HEK293 (cell line): Measurements from ENCODE around the gene TMEM164.

Experiments used
- CTCF ChIA-PET: fragments of 350-600 bp; formaldehyde crosslinking; extraction: SDS; loops from one replicate; lab custom pipeline; 2021; ENCODE audit warnings: antibody characterized with exemption; lab: Yijun Ruan, JAX
- POLR2A ChIA-PET: fragments of 300-600 bp; formaldehyde crosslinking; extraction: SDS; loops from one replicate; lab custom pipeline; 2020; ENCODE audit warnings: antibody characterized with exemption, inconsistent platforms; lab: Yijun Ruan, JAX
- H3K27ac ChIP-seq: fragments of 200-500 bp; sonication (Bioruptor generic); 2 replicates; pipeline ENCODE4 v1.5.1; 2014; ENCODE audit warnings: low read depth, low read length, control low read depth, inconsistent platforms; ENCODE audit errors: extremely low read depth
- H3K36me3 ChIP-seq, 2 experiments: fragments of 200-500 bp in 1 of 2; sonication (Bioruptor generic) in 1 of 2; 1 replicate in 1 of 2; 2 replicates in 1 of 2; pipeline ENCODE4 v1.5.1; 2014 to 2017; ENCODE audit warnings: inconsistent platforms in 2 of 2, low read length in 2 of 2; ENCODE audit not compliant: control insufficient read depth in 2 of 2, insufficient read depth in 1 of 2
- H3K4me1 ChIP-seq: fragments of 200-500 bp; sonication (Bioruptor generic); 2 replicates; pipeline ENCODE4 v1.5.1; 2014; ENCODE audit warnings: mild to moderate bottlenecking, low read length, inconsistent platforms; ENCODE audit not compliant: control insufficient read depth, insufficient read depth
- H3K4me3 ChIP-seq: 2 replicates; pipeline ENCODE4 v1.5.1; 2011; ENCODE audit warnings: low read depth, mild to moderate bottlenecking, control low read depth, low read length, moderate library complexity
- H3K9me3 ChIP-seq: fragments of 200-500 bp; sonication (Bioruptor generic); 2 replicates; pipeline ENCODE4 v1.5.1; 2014; ENCODE audit warnings: low read depth, low read length, inconsistent platforms; ENCODE audit not compliant: control insufficient read depth, insufficient read depth
- GLI2 ChIP-seq: fragments of 450-650 bp; formaldehyde crosslinking; IDR thresholded peaks from 2 replicates; pipeline ENCODE4; 2017; ENCODE audit warnings: missing biosample characterization, missing genetic modification characterization, low read depth, borderline replicate concordance
- MEIS1 ChIP-seq: sonication (generic); formaldehyde crosslinking; IDR thresholded peaks from 2 replicates; pipeline ENCODE4 v1.8.1; 2022; ENCODE audit warnings: missing genetic modification reagents, mild to moderate bottlenecking, borderline replicate concordance
- TRIM28 ChIP-seq: IDR thresholded peaks from 2 replicates; pipeline ENCODE4 v1.6.1; 2011; ENCODE audit warnings: low read length, control low read depth, borderline replicate concordance
- ZBTB21 ChIP-seq: fragments of 450-650 bp; formaldehyde crosslinking; IDR thresholded peaks from 2 replicates; pipeline ENCODE4 v1.5.1; 2017; ENCODE audit warnings: missing biosample characterization, missing genetic modification characterization
- ZBTB8A ChIP-seq: fragments of 450-650 bp; formaldehyde crosslinking; IDR thresholded peaks from 2 replicates; pipeline ENCODE4 v1.5.1; 2016; ENCODE audit warnings: missing biosample characterization, missing genetic modification characterization
- ZNF114 ChIP-seq: fragments of 450-650 bp; formaldehyde crosslinking; IDR thresholded peaks from 2 replicates; pipeline ENCODE4 v1.5.0; 2017; ENCODE audit warnings: missing biosample characterization, missing genetic modification characterization
- ZNF140 ChIP-seq: fragments of 450-650 bp; formaldehyde crosslinking; IDR thresholded peaks from 2 replicates; pipeline ENCODE4 v1.5.1; 2016; ENCODE audit warnings: missing biosample characterization, missing genetic modification characterization
- ZNF221 ChIP-seq: fragments of 450-650 bp; formaldehyde crosslinking; IDR thresholded peaks from 2 replicates; pipeline ENCODE4 v1.5.1; 2017; ENCODE audit warnings: missing biosample characterization, missing genetic modification characterization, borderline replicate concordance
- ZNF266 ChIP-seq: fragments of 450-650 bp; formaldehyde crosslinking; IDR thresholded peaks from 2 replicates; pipeline ENCODE4 v1.5.1; 2016; ENCODE audit warnings: missing biosample characterization, missing genetic modification characterization, low read depth
- ZNF426 ChIP-seq: fragments of 450-650 bp; formaldehyde crosslinking; IDR thresholded peaks from 2 replicates; pipeline ENCODE4 v1.5.1; 2017; ENCODE audit warnings: missing biosample characterization, missing genetic modification characterization, mild to moderate bottlenecking, inconsistent platforms, moderate library complexity
- ZNF433 ChIP-seq: fragments of 450-650 bp; formaldehyde crosslinking; IDR thresholded peaks from 2 replicates; pipeline ENCODE4 v1.5.1; 2016; ENCODE audit warnings: missing biosample characterization, missing genetic modification characterization, low read depth
- ZNF510 ChIP-seq: fragments of 450-650 bp; formaldehyde crosslinking; IDR thresholded peaks from 2 replicates; pipeline ENCODE4 v1.5.1; 2018; ENCODE audit warnings: mild to moderate bottlenecking, missing genetic modification characterization, missing biosample characterization; ENCODE audit not compliant: insufficient replicate concordance
- ZNF623 ChIP-seq: fragments of 450-650 bp; formaldehyde crosslinking; IDR thresholded peaks from 2 replicates; pipeline ENCODE4 v1.5.1; 2016; ENCODE audit warnings: missing biosample characterization, missing genetic modification characterization
- ZNF626 ChIP-seq: fragments of 450-650 bp; sonication (Bioruptor Pico); formaldehyde crosslinking; IDR thresholded peaks from 2 replicates; pipeline ENCODE4 v1.5.1; 2018; ENCODE audit warnings: missing biosample characterization, missing genetic modification characterization, inconsistent platforms
- ZNF629 ChIP-seq: fragments of 450-650 bp; formaldehyde crosslinking; IDR thresholded peaks from 2 replicates; pipeline ENCODE4 v1.5.1; 2017; ENCODE audit warnings: missing biosample characterization, missing genetic modification characterization
- ZNF654 ChIP-seq: fragments of 450-650 bp; formaldehyde crosslinking; IDR thresholded peaks from 2 replicates; pipeline ENCODE4 v1.5.1; 2016; ENCODE audit warnings: low read depth, missing biosample characterization, missing genetic modification characterization
- ZNF677 ChIP-seq: fragments of 450-650 bp; IDR thresholded peaks from 2 replicates; pipeline ENCODE4 v1.5.0; 2018; ENCODE audit warnings: missing biosample characterization, mild to moderate bottlenecking, missing genetic modification characterization, moderate library complexity
- ZNF830 ChIP-seq: fragments of 450-650 bp; IDR thresholded peaks from 2 replicates; pipeline ENCODE4 v1.5.0; 2018; ENCODE audit warnings: missing biosample characterization, missing genetic modification characterization, low read depth, mild to moderate bottlenecking, moderate library complexity
- ZXDB ChIP-seq: fragments of 450-650 bp; formaldehyde crosslinking; IDR thresholded peaks from 2 replicates; pipeline ENCODE4 v1.5.1; 2016; ENCODE audit warnings: missing biosample characterization, missing genetic modification characterization
- TF ChIP-seq, protein P1 (sequence below): fragments of 450-650 bp; formaldehyde crosslinking; conservative IDR thresholded peaks from 2 replicates; pipeline ENCODE4 v1.5.1; 2016; ENCODE audit warnings: low read depth, missing biosample characterization, missing genetic modification characterization
- TF ChIP-seq, protein P2 (sequence below): fragments of 450-650 bp; formaldehyde crosslinking; IDR thresholded peaks from 2 replicates; pipeline ENCODE4 v1.5.1; 2016; ENCODE audit warnings: missing biosample characterization, missing genetic modification characterization, borderline replicate concordance
- TF ChIP-seq, protein P3 (sequence below): fragments of 450-650 bp; formaldehyde crosslinking; optimal IDR thresholded peaks from 2 replicates; pipeline ENCODE3; 2016; ENCODE audit warnings: missing biosample characterization, mild to moderate bottlenecking, missing genetic modification characterization
- TF ChIP-seq, protein P4 (sequence below): fragments of 450-650 bp; formaldehyde crosslinking; IDR thresholded peaks from 2 replicates; pipeline ENCODE4 v1.5.1; 2016; ENCODE audit warnings: missing biosample characterization, missing genetic modification characterization
- TF ChIP-seq, protein P5 (sequence below): sonication (generic); formaldehyde crosslinking; IDR thresholded peaks from 2 replicates; pipeline ENCODE4 v1.8.1; 2022; ENCODE audit warnings: mild to moderate bottlenecking, moderate library complexity, missing genetic modification reagents

TMEM164 gene

DNA sequence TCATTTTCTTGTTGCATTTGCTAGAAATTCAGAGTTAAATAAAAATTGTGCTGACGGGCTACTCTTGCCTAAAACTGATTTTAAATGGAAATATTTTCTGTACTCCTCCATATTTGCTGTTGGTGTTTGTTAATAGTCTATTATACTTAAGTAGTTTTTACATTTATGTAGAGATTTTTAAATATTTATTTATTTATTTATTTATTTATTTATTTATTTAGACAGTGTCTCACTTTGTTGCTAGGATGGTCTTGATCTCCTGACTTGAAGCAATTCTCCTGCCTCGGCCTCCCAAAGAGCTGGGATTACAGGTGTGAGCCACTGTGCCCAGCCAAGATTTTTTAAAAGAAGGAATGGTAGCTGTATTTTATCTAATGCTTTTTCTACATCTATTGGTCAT is 68.1 kb downstream of the TMEM164 start:
- Histone ChIP-seq H3K36me3 (peaks cover 6 to 8% of the 10 kb centered on the region in 2 experiments), H3K9me3 (no peaks in the 10 kb centered on the region), H3K4me3 (no peak overlapping the region), H3K4me1 (no peaks in the 10 kb centered on the region), H3K27ac (no peak overlapping the region)
- ChIA-PET CTCF (interaction anchor here (0.5 kb wide), 1 partner anchor 91 kb away, joined by 3 read pairs; no protein-coding TSS in a partner anchor), POLR2A (no interaction called here)
- TF ChIP-seq ZNF623 (tag by site-specific recombination) (peak; percentile 65), ZNF426 (tag by site-specific recombination) (peak; percentile 88), ZNF266 (tag by site-specific recombination) (0 out of 2 replicates have a peak, but pooled peaks have one; percentile 35), ZNF221 (tag by site-specific recombination) (no peak), ZNF629 (tag by site-specific recombination) (peak; percentile 29; the same call in 1 of the 2 replicates), ZXDB (tag by site-specific recombination) (peak; percentile 60), ZBTB21 (tag by site-specific recombination) (peak; percentile 48; the same call in 1 of the 2 replicates), ZNF114 (tag by site-specific recombination) (no peak), MEIS1 (no peak), TRIM28 (no peak), ZNF677 (no peak), ZNF140 (tag by site-specific recombination) (peak; percentile 69; the same call in 1 of the 2 replicates), ZNF510 (tag by site-specific recombination) (peak; percentile 80), ZNF654 (peak; percentile 39), ZNF626 (tag by site-specific recombination) (no peak), ZNF830 (tag by site-specific recombination) (no peak), GLI2 (tag by site-specific recombination) (no peak; the same call in 1 of the 2 replicates), ZNF433 (tag by site-specific recombination) (peak; percentile 82), ZBTB8A (tag by site-specific recombination) (peak; percentile 58; the same call in 1 of the 2 replicates)
- TF ChIP-seq, protein P1, sequence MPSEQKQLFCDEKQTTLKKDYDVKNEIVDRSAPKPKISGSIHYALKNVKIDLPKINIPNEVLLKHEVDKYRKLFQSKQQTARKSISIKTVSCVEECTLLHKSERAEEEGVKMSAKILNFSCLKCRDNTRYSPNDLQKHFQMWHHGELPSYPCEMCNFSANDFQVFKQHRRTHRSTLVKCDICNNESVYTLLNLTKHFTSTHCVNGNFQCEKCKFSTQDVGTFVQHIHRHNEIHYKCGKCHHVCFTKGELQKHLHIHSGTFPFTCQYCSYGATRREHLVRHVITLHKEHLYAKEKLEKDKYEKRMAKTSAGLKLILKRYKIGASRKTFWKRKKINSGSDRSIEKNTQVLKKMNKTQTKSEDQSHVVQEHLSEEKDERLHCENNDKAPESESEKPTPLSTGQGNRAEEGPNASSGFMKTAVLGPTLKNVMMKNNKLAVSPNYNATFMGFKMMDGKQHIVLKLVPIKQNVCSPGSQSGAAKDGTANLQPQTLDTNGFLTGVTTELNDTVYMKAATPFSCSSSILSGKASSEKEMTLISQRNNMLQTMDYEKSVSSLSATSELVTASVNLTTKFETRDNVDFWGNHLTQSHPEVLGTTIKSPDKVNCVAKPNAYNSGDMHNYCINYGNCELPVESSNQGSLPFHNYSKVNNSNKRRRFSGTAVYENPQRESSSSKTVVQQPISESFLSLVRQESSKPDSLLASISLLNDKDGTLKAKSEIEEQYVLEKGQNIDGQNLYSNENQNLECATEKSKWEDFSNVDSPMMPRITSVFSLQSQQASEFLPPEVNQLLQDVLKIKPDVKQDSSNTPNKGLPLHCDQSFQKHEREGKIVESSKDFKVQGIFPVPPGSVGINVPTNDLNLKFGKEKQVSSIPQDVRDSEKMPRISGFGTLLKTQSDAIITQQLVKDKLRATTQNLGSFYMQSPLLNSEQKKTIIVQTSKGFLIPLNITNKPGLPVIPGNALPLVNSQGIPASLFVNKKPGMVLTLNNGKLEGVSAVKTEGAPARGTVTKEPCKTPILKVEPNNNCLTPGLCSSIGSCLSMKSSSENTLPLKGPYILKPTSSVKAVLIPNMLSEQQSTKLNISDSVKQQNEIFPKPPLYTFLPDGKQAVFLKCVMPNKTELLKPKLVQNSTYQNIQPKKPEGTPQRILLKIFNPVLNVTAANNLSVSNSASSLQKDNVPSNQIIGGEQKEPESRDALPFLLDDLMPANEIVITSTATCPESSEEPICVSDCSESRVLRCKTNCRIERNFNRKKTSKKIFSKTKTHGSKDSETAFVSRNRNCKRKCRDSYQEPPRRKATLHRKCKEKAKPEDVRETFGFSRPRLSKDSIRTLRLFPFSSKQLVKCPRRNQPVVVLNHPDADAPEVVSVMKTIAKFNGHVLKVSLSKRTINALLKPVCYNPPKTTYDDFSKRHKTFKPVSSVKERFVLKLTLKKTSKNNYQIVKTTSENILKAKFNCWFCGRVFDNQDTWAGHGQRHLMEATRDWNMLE (tag by site-specific recombination): peak; percentile 82
- TF ChIP-seq, protein P2, sequence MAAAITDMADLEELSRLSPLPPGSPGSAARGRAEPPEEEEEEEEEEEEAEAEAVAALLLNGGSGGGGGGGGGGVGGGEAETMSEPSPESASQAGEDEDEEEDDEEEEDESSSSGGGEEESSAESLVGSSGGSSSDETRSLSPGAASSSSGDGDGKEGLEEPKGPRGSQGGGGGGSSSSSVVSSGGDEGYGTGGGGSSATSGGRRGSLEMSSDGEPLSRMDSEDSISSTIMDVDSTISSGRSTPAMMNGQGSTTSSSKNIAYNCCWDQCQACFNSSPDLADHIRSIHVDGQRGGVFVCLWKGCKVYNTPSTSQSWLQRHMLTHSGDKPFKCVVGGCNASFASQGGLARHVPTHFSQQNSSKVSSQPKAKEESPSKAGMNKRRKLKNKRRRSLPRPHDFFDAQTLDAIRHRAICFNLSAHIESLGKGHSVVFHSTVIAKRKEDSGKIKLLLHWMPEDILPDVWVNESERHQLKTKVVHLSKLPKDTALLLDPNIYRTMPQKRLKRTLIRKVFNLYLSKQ (tag by site-specific recombination): peak; percentile 61; the same call in 1 of the 2 replicates
- TF ChIP-seq, protein P3, sequence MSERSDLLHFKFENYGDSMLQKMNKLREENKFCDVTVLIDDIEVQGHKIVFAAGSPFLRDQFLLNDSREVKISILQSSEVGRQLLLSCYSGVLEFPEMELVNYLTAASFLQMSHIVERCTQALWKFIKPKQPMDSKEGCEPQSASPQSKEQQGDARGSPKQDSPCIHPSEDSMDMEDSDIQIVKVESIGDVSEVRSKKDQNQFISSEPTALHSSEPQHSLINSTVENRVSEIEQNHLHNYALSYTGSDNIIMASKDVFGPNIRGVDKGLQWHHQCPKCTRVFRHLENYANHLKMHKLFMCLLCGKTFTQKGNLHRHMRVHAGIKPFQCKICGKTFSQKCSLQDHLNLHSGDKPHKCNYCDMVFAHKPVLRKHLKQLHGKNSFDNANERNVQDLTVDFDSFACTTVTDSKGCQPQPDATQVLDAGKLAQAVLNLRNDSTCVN (tag by site-specific recombination): no peak
- TF ChIP-seq, protein P4, sequence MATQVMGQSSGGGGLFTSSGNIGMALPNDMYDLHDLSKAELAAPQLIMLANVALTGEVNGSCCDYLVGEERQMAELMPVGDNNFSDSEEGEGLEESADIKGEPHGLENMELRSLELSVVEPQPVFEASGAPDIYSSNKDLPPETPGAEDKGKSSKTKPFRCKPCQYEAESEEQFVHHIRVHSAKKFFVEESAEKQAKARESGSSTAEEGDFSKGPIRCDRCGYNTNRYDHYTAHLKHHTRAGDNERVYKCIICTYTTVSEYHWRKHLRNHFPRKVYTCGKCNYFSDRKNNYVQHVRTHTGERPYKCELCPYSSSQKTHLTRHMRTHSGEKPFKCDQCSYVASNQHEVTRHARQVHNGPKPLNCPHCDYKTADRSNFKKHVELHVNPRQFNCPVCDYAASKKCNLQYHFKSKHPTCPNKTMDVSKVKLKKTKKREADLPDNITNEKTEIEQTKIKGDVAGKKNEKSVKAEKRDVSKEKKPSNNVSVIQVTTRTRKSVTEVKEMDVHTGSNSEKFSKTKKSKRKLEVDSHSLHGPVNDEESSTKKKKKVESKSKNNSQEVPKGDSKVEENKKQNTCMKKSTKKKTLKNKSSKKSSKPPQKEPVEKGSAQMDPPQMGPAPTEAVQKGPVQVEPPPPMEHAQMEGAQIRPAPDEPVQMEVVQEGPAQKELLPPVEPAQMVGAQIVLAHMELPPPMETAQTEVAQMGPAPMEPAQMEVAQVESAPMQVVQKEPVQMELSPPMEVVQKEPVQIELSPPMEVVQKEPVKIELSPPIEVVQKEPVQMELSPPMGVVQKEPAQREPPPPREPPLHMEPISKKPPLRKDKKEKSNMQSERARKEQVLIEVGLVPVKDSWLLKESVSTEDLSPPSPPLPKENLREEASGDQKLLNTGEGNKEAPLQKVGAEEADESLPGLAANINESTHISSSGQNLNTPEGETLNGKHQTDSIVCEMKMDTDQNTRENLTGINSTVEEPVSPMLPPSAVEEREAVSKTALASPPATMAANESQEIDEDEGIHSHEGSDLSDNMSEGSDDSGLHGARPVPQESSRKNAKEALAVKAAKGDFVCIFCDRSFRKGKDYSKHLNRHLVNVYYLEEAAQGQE (tag by site-specific recombination): peak; percentile 37; the same call in 1 of the 2 replicates
- TF ChIP-seq, protein P5, sequence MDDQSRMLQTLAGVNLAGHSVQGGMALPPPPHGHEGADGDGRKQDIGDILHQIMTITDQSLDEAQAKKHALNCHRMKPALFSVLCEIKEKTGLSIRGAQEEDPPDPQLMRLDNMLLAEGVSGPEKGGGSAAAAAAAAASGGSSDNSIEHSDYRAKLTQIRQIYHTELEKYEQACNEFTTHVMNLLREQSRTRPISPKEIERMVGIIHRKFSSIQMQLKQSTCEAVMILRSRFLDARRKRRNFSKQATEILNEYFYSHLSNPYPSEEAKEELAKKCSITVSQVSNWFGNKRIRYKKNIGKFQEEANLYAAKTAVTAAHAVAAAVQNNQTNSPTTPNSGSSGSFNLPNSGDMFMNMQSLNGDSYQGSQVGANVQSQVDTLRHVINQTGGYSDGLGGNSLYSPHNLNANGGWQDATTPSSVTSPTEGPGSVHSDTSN (CRISPR knock-in tag): no peak
